IgD-negative memory B cell (primary cell): Measurements from ENCODE around the gene NYNRIN. TPM values are rescaled to one million over a fixed set of nuclear protein-coding genes. Genes with fewer than 3 reads are reported as not detected.
A peak's percentile ranks its signal among the peaks of the same experiment; 100 is the strongest.

ENCODE experiments used
- H3K27ac Mint-ChIP-seq, 3 donors: one replicate each; pipeline ENCODE4 v1.8.0; 2020 to 2022; ENCODE audit warnings: mild to moderate bottlenecking in 3 of 3, mixed read lengths in 3 of 3, moderate library complexity in 1 of 3
- H3K27me3 Mint-ChIP-seq: one replicate; pipeline ENCODE4 v1.8.0; 2021; ENCODE audit warnings: mixed read lengths
- H3K36me3 Mint-ChIP-seq: one replicate; pipeline ENCODE4 v1.8.0; 2020; ENCODE audit warnings: mild to moderate bottlenecking, mixed read lengths
- H3K4me1 Mint-ChIP-seq, 3 donors: one replicate each; pipeline ENCODE4 v1.8.0; 2020 to 2022; ENCODE audit warnings: mixed read lengths in 3 of 3, mild to moderate bottlenecking in 1 of 3
- H3K4me3 Mint-ChIP-seq, 4 donors: one replicate each; pipeline ENCODE4 v1.8.0; 2020 to 2022; ENCODE audit warnings: mild to moderate bottlenecking in 4 of 4, mixed read lengths in 4 of 4, moderate library complexity in 3 of 4
- H3K9me3 Mint-ChIP-seq, 3 donors: one replicate each; pipeline ENCODE4 v1.8.0; 2020 to 2021; ENCODE audit warnings: mixed read lengths in 3 of 3, mild to moderate bottlenecking in 1 of 3
- polyA plus RNA-seq: library from polyadenylated mRNA; unstranded; fragments of 300-500 nt; fragmentation: Illumina TruSeq; gene quantifications from one replicate; pipeline ENCODE4 v1.2.3, GENCODE V29; 2021

NYNRIN gene
- polyA plus RNA-seq, 1 donor from 2014 or later = not detected

GRCh38 chr14:24435998-24436354 is 37.2 kb downstream of the NYNRIN start:
- Mint-ChIP-seq H3K9me3 (no peaks in the 10 kb centered on the region), H3K27ac (peak overlapping the region in 2 of 3 donors; percentile 63 to 74), H3K4me1 (peaks cover 15 to 35% (median 22%) of the 10 kb centered on the region in 3 donors), H3K36me3 (peaks cover 3% of the 10 kb centered on the region), H3K27me3 (no peaks in the 10 kb centered on the region), H3K4me3 (peak overlapping the region in 1 of 4 donors; percentile 19)

- Mint-ChIP-seq H3K27me3 (no peaks in the 10 kb centered on the region), H3K27ac (peak overlapping the region; percentile 45 to 74 (median 73)), H3K9me3 (no peaks in the 10 kb centered on the region), H3K4me3 (peak overlapping the region in 3 of 4 donors; percentile 73 to 80 (median 78)), H3K4me1 (peaks cover 13 to 36% (median 22%) of the 10 kb centered on the region in 3 donors), H3K36me3 (peaks cover 3% of the 10 kb centered on the region)
Measured at GRCh38 chr14:24436355-24437019, 37.7 kb downstream of the NYNRIN start.

GRCh38 chr14:24437020-24437735 is 38.4 kb downstream of the NYNRIN start:
- peaks cover 3% of the 10 kb centered on the region for H3K36me3 Mint-ChIP-seq
- H3K27me3 Mint-ChIP-seq = no peaks in the 10 kb centered on the region
- H3K9me3 Mint-ChIP-seq = no peaks in the 10 kb centered on the region
- H3K4me3 Mint-ChIP-seq = peak overlapping the region in 3 of 4 donors; percentile 73 to 80 (median 78)
- peaks cover 13 to 35% (median 22%) of the 10 kb centered on the region in 3 donors for H3K4me1 Mint-ChIP-seq
- peak overlapping the region; percentile 8 to 74 (median 45) for H3K27ac Mint-ChIP-seq

GRCh38 chr14:24437736-24438067 is 38.9 kb downstream of the NYNRIN start:
- no peaks in the 10 kb centered on the region for H3K9me3 Mint-ChIP-seq
- H3K27ac Mint-ChIP-seq = peak overlapping the region in 1 of 3 donors; percentile 29
- H3K4me3 Mint-ChIP-seq = peak overlapping the region in 1 of 4 donors; percentile 11
- H3K27me3 Mint-ChIP-seq = no peaks in the 10 kb centered on the region
- peaks cover 5% of the 10 kb centered on the region for H3K36me3 Mint-ChIP-seq
- peaks cover 16 to 39% (median 28%) of the 10 kb centered on the region in 3 donors for H3K4me1 Mint-ChIP-seq

- Mint-ChIP-seq H3K27ac (peak overlapping the region in 2 of 3 donors; percentile 29 to 89), H3K4me1 (peaks cover 21 to 46% (median 34%) of the 10 kb centered on the region in 3 donors), H3K9me3 (no peaks in the 10 kb centered on the region), H3K4me3 (peak overlapping the region in 1 of 4 donors; percentile 76), H3K27me3 (no peaks in the 10 kb centered on the region), H3K36me3 (peaks cover 5% of the 10 kb centered on the region)
Measured at GRCh38 chr14:24438223-24439097, 39.7 kb downstream of the NYNRIN start.

GRCh38 chr14:24439257-24439656 is 40.5 kb downstream of the NYNRIN start:
- Mint-ChIP-seq H3K27ac (peak overlapping the region in 2 of 3 donors; percentile 31 to 33), H3K36me3 (peaks cover 5% of the 10 kb centered on the region), H3K27me3 (no peaks in the 10 kb centered on the region), H3K4me3 (peak overlapping the region in 2 of 4 donors; percentile 32 to 76), H3K9me3 (no peaks in the 10 kb centered on the region), H3K4me1 (peaks cover 23 to 48% (median 36%) of the 10 kb centered on the region in 3 donors)

- Mint-ChIP-seq H3K27ac (peak overlapping the region; percentile 31 to 71 (median 33)), H3K4me1 (peaks cover 19 to 48% (median 34%) of the 10 kb centered on the region in 3 donors), H3K27me3 (no peaks in the 10 kb centered on the region), H3K36me3 (peaks cover 5% of the 10 kb centered on the region), H3K4me3 (peak overlapping the region in 3 of 4 donors; percentile 32 to 76 (median 60)), H3K9me3 (no peaks in the 10 kb centered on the region)
Measured at GRCh38 chr14:24439830-24440605, 41.2 kb downstream of the NYNRIN start.

GRCh38 chr14:24440606-24441399 is 42.0 kb downstream of the NYNRIN start:
- no peaks in the 10 kb centered on the region for H3K27me3 Mint-ChIP-seq
- H3K9me3 Mint-ChIP-seq = peaks cover 0 to 1% (median 0%) of the 10 kb centered on the region in 3 donors
- peak overlapping the region; percentile 28 to 98 (median 70) for H3K4me3 Mint-ChIP-seq
- H3K36me3 Mint-ChIP-seq = peaks cover 5% of the 10 kb centered on the region
- H3K27ac Mint-ChIP-seq = peak overlapping the region; percentile 23 to 93 (median 71)
- H3K4me1 Mint-ChIP-seq = peaks cover 17 to 42% (median 34%) of the 10 kb centered on the region in 3 donors

- Mint-ChIP-seq H3K9me3 (peaks cover 0 to 1% (median 0%) of the 10 kb centered on the region in 3 donors), H3K4me1 (peaks cover 15 to 36% (median 32%) of the 10 kb centered on the region in 3 donors), H3K4me3 (peak overlapping the region; percentile 95 to 98 (median 98)), H3K36me3 (peaks cover 5% of the 10 kb centered on the region), H3K27me3 (no peaks in the 10 kb centered on the region), H3K27ac (peak overlapping the region; percentile 23 to 99 (median 93))
Measured at GRCh38 chr14:24441485-24441884, 42.7 kb downstream of the NYNRIN start.

- Mint-ChIP-seq H3K36me3 (peaks cover 5% of the 10 kb centered on the region), H3K9me3 (peaks cover 0 to 1% (median 0%) of the 10 kb centered on the region in 3 donors), H3K27ac (peak overlapping the region; percentile 93 to 99 (median 95)), H3K4me1 (peaks cover 12 to 33% (median 29%) of the 10 kb centered on the region in 3 donors), H3K27me3 (no peaks in the 10 kb centered on the region), H3K4me3 (peak overlapping the region; percentile 95 to 98 (median 98))
Measured at GRCh38 chr14:24441904-24442239, 43.1 kb downstream of the NYNRIN start.

GRCh38 chr14:24442240-24443052 is 43.6 kb downstream of the NYNRIN start, which contains the start of gene SDR39U1:
TSS of gene SDR39U1 (minus strand) at chr14:24442776. CDS start at chr14:24442769, 7 bp downstream.
- Mint-ChIP-seq H3K4me1 (peaks cover 10 to 28% (median 28%) of the 10 kb centered on the region in 3 donors), H3K27ac (peak within 1 kb of the TSS; percentile 93 to 99 (median 95)), H3K9me3 (peaks cover 0 to 1% (median 0%) of the 10 kb centered on the region in 3 donors), H3K4me3 (peak within 1 kb of the TSS; percentile 95 to 98 (median 98)), H3K27me3 (no peaks in the 10 kb centered on the region), H3K36me3 (peaks cover 5% of the 10 kb centered on the region)

- Mint-ChIP-seq H3K9me3 (peaks cover 0 to 1% (median 0%) of the 10 kb centered on the region in 3 donors), H3K4me1 (peaks cover 10 to 28% (median 23%) of the 10 kb centered on the region in 3 donors), H3K27ac (peak overlapping the region; percentile 93 to 99 (median 95)), H3K36me3 (peaks cover 5% of the 10 kb centered on the region), H3K27me3 (no peaks in the 10 kb centered on the region), H3K4me3 (peak overlapping the region; percentile 95 to 98 (median 98))
Measured at GRCh38 chr14:24443053-24443665, 44.4 kb downstream of the NYNRIN start.
